ENCODE results near the gene ANKFN1.

ANKFN1 gene

GRCh38 chr17:56176091-56176490, 22.8 kb downstream of the ANKFN1 start:
- DNase-seq (ENCODE audit: low read depth in 3 of 3, low spot score in 1 of 3): no peak

- no peak for DNase-seq (ENCODE audit: low read depth in 3 of 3, low spot score in 1 of 3)
Observed at GRCh38 chr17:56177361-56177760, 24.1 kb downstream of the ANKFN1 start.

- no peak for DNase-seq (ENCODE audit: low read depth in 3 of 3, low spot score in 1 of 3)
Observed at GRCh38 chr17:56178203-56178602, 24.9 kb downstream of the ANKFN1 start.

- DNase-seq (ENCODE audit: low read depth in 3 of 3, low spot score in 1 of 3): no peak
Observed at GRCh38 chr17:56182081-56182480, 28.8 kb downstream of the ANKFN1 start.

GRCh38 chr17:56184650-56185049, 31.4 kb downstream of the ANKFN1 start:
- DNase-seq (ENCODE audit: low read depth in 3 of 3, low spot score in 1 of 3): no peak

GRCh38 chr17:56185491-56186221, 32.4 kb downstream of the ANKFN1 start:
- DNase-seq (ENCODE audit: low read depth in 3 of 3, low spot score in 1 of 3): no peak

GRCh38 chr17:56186222-56186786, 33.0 kb downstream of the ANKFN1 start:
- no peak for DNase-seq (ENCODE audit: low read depth in 3 of 3, low spot score in 1 of 3)

- no peak for DNase-seq (ENCODE audit: low read depth in 3 of 3, low spot score in 1 of 3)
Observed at GRCh38 chr17:56203430-56203829, 50.2 kb downstream of the ANKFN1 start.

GRCh38 chr17:56206351-56206750, 53.1 kb downstream of the ANKFN1 start:
- no peak for DNase-seq (ENCODE audit: low read depth in 3 of 3, low spot score in 1 of 3)

- no peak for DNase-seq (ENCODE audit: low read depth in 3 of 3, low spot score in 1 of 3)
Observed at GRCh38 chr17:56213031-56213430, 59.8 kb downstream of the ANKFN1 start.

GRCh38 chr17:56217921-56218320, 64.6 kb downstream of the ANKFN1 start:
- DNase-seq (ENCODE audit: low read depth in 3 of 3, low spot score in 1 of 3): no peak

- no peak for DNase-seq (ENCODE audit: low read depth in 3 of 3, low spot score in 1 of 3)
Observed at GRCh38 chr17:56222255-56222654, 69.0 kb downstream of the ANKFN1 start.

GRCh38 chr17:56230660-56231059, 77.4 kb downstream of the ANKFN1 start:
- no peak for DNase-seq (ENCODE audit: low read depth in 3 of 3, low spot score in 1 of 3)

GRCh38 chr17:56231252-56231651, 78.0 kb downstream of the ANKFN1 start:
- no peak for DNase-seq (ENCODE audit: low read depth in 3 of 3, low spot score in 1 of 3)

- no peak for DNase-seq (ENCODE audit: low read depth in 3 of 3, low spot score in 1 of 3)
Observed at GRCh38 chr17:56231693-56232092, 78.4 kb downstream of the ANKFN1 start.

GRCh38 chr17:56244268-56244890, 91.1 kb downstream of the ANKFN1 start:
- DNase-seq (ENCODE audit: low read depth in 3 of 3, low spot score in 1 of 3): no peak

GRCh38 chr17:56247816-56248215, 94.5 kb downstream of the ANKFN1 start:
- no peak for DNase-seq (ENCODE audit: low read depth in 3 of 3, low spot score in 1 of 3)

- no peak for DNase-seq (ENCODE audit: low read depth in 3 of 3, low spot score in 1 of 3)
Observed at GRCh38 chr17:56257075-56257474, 103.8 kb downstream of the ANKFN1 start.

GRCh38 chr17:56260376-56261002, 107.2 kb downstream of the ANKFN1 start:
- DNase-seq (ENCODE audit: low read depth in 3 of 3, low spot score in 1 of 3): no peak

GRCh38 chr17:56262803-56263202, 109.5 kb downstream of the ANKFN1 start:
- DNase-seq (ENCODE audit: low read depth in 3 of 3, low spot score in 1 of 3): no peak

GRCh38 chr17:56269556-56270389, 116.5 kb downstream of the ANKFN1 start:
- DNase-seq (ENCODE audit: low read depth in 3 of 3, low spot score in 1 of 3): no peak

Data from stimulated activated CD4-positive, alpha-beta T cell treated with anti-CD3 and anti-CD28 coated beads, TNF-alpha, amount 100 ng/mL, for 1 hour (primary cell).